Measurements from ENCODE around the gene AGMO.

GRCh38 chr7:15219758-15220157 is 342.1 kb downstream of the AGMO start:
- TF ChIP-seq CTCF (conservative IDR thresholded peaks at IDR 0.05), result no peak
- TF ChIP-seq ZFX (IDR thresholded peaks at IDR 0.05), result no peak
